ENCODE measurements around the gene TCN2. TPM values are rescaled to one million over a fixed set of nuclear protein-coding genes. Genes with fewer than 3 reads are reported as not detected.

Gene TCN2
- total and polyA plus RNA-seq, 9 of the 15 experiments (the other 6 are each of a cell fraction or from before 2014, with no cell fraction given): 0.88 to 5.4 (median 1.7) TPM

- TF ChIP-seq, protein P1, sequence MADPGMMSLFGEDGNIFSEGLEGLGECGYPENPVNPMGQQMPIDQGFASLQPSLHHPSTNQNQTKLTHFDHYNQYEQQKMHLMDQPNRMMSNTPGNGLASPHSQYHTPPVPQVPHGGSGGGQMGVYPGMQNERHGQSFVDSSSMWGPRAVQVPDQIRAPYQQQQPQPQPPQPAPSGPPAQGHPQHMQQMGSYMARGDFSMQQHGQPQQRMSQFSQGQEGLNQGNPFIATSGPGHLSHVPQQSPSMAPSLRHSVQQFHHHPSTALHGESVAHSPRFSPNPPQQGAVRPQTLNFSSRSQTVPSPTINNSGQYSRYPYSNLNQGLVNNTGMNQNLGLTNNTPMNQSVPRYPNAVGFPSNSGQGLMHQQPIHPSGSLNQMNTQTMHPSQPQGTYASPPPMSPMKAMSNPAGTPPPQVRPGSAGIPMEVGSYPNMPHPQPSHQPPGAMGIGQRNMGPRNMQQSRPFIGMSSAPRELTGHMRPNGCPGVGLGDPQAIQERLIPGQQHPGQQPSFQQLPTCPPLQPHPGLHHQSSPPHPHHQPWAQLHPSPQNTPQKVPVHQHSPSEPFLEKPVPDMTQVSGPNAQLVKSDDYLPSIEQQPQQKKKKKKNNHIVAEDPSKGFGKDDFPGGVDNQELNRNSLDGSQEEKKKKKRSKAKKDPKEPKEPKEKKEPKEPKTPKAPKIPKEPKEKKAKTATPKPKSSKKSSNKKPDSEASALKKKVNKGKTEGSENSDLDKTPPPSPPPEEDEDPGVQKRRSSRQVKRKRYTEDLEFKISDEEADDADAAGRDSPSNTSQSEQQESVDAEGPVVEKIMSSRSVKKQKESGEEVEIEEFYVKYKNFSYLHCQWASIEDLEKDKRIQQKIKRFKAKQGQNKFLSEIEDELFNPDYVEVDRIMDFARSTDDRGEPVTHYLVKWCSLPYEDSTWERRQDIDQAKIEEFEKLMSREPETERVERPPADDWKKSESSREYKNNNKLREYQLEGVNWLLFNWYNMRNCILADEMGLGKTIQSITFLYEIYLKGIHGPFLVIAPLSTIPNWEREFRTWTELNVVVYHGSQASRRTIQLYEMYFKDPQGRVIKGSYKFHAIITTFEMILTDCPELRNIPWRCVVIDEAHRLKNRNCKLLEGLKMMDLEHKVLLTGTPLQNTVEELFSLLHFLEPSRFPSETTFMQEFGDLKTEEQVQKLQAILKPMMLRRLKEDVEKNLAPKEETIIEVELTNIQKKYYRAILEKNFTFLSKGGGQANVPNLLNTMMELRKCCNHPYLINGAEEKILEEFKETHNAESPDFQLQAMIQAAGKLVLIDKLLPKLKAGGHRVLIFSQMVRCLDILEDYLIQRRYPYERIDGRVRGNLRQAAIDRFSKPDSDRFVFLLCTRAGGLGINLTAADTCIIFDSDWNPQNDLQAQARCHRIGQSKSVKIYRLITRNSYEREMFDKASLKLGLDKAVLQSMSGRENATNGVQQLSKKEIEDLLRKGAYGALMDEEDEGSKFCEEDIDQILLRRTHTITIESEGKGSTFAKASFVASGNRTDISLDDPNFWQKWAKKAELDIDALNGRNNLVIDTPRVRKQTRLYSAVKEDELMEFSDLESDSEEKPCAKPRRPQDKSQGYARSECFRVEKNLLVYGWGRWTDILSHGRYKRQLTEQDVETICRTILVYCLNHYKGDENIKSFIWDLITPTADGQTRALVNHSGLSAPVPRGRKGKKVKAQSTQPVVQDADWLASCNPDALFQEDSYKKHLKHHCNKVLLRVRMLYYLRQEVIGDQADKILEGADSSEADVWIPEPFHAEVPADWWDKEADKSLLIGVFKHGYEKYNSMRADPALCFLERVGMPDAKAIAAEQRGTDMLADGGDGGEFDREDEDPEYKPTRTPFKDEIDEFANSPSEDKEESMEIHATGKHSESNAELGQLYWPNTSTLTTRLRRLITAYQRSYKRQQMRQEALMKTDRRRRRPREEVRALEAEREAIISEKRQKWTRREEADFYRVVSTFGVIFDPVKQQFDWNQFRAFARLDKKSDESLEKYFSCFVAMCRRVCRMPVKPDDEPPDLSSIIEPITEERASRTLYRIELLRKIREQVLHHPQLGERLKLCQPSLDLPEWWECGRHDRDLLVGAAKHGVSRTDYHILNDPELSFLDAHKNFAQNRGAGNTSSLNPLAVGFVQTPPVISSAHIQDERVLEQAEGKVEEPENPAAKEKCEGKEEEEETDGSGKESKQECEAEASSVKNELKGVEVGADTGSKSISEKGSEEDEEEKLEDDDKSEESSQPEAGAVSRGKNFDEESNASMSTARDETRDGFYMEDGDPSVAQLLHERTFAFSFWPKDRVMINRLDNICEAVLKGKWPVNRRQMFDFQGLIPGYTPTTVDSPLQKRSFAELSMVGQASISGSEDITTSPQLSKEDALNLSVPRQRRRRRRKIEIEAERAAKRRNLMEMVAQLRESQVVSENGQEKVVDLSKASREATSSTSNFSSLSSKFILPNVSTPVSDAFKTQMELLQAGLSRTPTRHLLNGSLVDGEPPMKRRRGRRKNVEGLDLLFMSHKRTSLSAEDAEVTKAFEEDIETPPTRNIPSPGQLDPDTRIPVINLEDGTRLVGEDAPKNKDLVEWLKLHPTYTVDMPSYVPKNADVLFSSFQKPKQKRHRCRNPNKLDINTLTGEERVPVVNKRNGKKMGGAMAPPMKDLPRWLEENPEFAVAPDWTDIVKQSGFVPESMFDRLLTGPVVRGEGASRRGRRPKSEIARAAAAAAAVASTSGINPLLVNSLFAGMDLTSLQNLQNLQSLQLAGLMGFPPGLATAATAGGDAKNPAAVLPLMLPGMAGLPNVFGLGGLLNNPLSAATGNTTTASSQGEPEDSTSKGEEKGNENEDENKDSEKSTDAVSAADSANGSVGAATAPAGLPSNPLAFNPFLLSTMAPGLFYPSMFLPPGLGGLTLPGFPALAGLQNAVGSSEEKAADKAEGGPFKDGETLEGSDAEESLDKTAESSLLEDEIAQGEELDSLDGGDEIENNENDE (IDR thresholded peaks at IDR 0.05; ENCODE audit: low read depth, low read length): no peak
- TF ChIP-seq TCF3 (CRISPR knock-in tag; IDR thresholded peaks at IDR 0.05) (no peak), FOXK1 (CRISPR knock-in tag; IDR thresholded peaks at IDR 0.05; ENCODE audit: borderline replicate concordance) (0 out of 2 replicates have a peak, but pooled peaks have one; percentile 46)
- TF ChIP-seq, protein P2, sequence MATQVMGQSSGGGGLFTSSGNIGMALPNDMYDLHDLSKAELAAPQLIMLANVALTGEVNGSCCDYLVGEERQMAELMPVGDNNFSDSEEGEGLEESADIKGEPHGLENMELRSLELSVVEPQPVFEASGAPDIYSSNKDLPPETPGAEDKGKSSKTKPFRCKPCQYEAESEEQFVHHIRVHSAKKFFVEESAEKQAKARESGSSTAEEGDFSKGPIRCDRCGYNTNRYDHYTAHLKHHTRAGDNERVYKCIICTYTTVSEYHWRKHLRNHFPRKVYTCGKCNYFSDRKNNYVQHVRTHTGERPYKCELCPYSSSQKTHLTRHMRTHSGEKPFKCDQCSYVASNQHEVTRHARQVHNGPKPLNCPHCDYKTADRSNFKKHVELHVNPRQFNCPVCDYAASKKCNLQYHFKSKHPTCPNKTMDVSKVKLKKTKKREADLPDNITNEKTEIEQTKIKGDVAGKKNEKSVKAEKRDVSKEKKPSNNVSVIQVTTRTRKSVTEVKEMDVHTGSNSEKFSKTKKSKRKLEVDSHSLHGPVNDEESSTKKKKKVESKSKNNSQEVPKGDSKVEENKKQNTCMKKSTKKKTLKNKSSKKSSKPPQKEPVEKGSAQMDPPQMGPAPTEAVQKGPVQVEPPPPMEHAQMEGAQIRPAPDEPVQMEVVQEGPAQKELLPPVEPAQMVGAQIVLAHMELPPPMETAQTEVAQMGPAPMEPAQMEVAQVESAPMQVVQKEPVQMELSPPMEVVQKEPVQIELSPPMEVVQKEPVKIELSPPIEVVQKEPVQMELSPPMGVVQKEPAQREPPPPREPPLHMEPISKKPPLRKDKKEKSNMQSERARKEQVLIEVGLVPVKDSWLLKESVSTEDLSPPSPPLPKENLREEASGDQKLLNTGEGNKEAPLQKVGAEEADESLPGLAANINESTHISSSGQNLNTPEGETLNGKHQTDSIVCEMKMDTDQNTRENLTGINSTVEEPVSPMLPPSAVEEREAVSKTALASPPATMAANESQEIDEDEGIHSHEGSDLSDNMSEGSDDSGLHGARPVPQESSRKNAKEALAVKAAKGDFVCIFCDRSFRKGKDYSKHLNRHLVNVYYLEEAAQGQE (IDR thresholded peaks at IDR 0.05; ENCODE audit: borderline replicate concordance): peak; percentile 87
- TF ChIP-seq, protein P2 (CRISPR knock-in tag; IDR thresholded peaks at IDR 0.05; ENCODE audit: low read depth): no peak
These were observed 27.7 kb downstream of the TCN2 start (continued) for GRCh38 chr22:30634471-30635233.

All from K562 (cell line).